Measurements from ENCODE around the gene UBE2R2.
"Not testable (repeated sequence)": the region's sequence is repeated elsewhere in the genome, so short reads cannot be mapped to it uniquely, and the experiment has no call there.

Gene UBE2R2

GRCh38 chr9:33861917-33862453, 45.0 kb downstream of the UBE2R2 start:
- Histone ChIP-seq H3K9me2 (replicated peaks; ENCODE audit: low read depth, low read length) (no peaks in the 10 kb centered on the region), H3K4me3 (ENCODE audit: low read length, poor library complexity, severe bottlenecking) (no peak overlapping the region), H2AFZ (ENCODE audit: low read length) (no peak overlapping the region), H3K4me2 (ENCODE audit: low read depth, low read length, poor library complexity, severe bottlenecking) (no peak overlapping the region), H3K9me3 (ENCODE audit: insufficient read depth, low read depth, low read length) (no peaks in the 10 kb centered on the region), H3K9ac (ENCODE audit: low read depth, low read length, poor library complexity, severe bottlenecking) (no peak overlapping the region), H4K20me1 (ENCODE audit: insufficient read depth, low read length, poor library complexity, severe bottlenecking) (peaks cover 86% of the 10 kb centered on the region), H3K4me1 (ENCODE audit: insufficient read depth, low read length, poor library complexity, severe bottlenecking) (no peaks in the 10 kb centered on the region), H3K36me3 (ENCODE audit: insufficient read depth, low read length) (peaks cover 19% of the 10 kb centered on the region), H3F3A (ENCODE audit: low read depth) (no peaks in the 10 kb centered on the region), H3K79me2 (ENCODE audit: insufficient read depth, low read length) (peaks cover 100% of the 10 kb centered on the region), H3K27me3 (ENCODE audit: insufficient read depth, low read length, poor library complexity, severe bottlenecking) (no peaks in the 10 kb centered on the region)
- TF ChIP-seq, protein P1, sequence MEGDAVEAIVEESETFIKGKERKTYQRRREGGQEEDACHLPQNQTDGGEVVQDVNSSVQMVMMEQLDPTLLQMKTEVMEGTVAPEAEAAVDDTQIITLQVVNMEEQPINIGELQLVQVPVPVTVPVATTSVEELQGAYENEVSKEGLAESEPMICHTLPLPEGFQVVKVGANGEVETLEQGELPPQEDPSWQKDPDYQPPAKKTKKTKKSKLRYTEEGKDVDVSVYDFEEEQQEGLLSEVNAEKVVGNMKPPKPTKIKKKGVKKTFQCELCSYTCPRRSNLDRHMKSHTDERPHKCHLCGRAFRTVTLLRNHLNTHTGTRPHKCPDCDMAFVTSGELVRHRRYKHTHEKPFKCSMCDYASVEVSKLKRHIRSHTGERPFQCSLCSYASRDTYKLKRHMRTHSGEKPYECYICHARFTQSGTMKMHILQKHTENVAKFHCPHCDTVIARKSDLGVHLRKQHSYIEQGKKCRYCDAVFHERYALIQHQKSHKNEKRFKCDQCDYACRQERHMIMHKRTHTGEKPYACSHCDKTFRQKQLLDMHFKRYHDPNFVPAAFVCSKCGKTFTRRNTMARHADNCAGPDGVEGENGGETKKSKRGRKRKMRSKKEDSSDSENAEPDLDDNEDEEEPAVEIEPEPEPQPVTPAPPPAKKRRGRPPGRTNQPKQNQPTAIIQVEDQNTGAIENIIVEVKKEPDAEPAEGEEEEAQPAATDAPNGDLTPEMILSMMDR (conservative IDR thresholded peaks at IDR 0.05; ENCODE audit: low read length), result no peak

GRCh38 chr9:33863027-33863426, 46.1 kb downstream of the UBE2R2 start:
- not testable (repeated sequence) for H3K4me2 ChIP-seq (ENCODE audit: low read depth, low read length, poor library complexity, severe bottlenecking); H3K27me3 ChIP-seq (ENCODE audit: insufficient read depth, low read length, poor library complexity, severe bottlenecking); H3K4me3 ChIP-seq (ENCODE audit: low read length, poor library complexity, severe bottlenecking); H2AFZ ChIP-seq (ENCODE audit: low read length); H3K9me3 ChIP-seq (ENCODE audit: insufficient read depth, low read depth, low read length); H3K9me2 ChIP-seq (replicated peaks; ENCODE audit: low read depth, low read length); H3K9ac ChIP-seq (ENCODE audit: low read depth, low read length, poor library complexity, severe bottlenecking); H3F3A ChIP-seq (ENCODE audit: low read depth); H3K4me1 ChIP-seq (ENCODE audit: insufficient read depth, low read length, poor library complexity, severe bottlenecking)
- Histone ChIP-seq H3K79me2 (ENCODE audit: insufficient read depth, low read length) (peaks cover 100% of the 10 kb centered on the region), H3K36me3 (ENCODE audit: insufficient read depth, low read length) (peaks cover 19% of the 10 kb centered on the region), H4K20me1 (ENCODE audit: insufficient read depth, low read length, poor library complexity, severe bottlenecking) (peaks cover 86% of the 10 kb centered on the region)

DNA sequence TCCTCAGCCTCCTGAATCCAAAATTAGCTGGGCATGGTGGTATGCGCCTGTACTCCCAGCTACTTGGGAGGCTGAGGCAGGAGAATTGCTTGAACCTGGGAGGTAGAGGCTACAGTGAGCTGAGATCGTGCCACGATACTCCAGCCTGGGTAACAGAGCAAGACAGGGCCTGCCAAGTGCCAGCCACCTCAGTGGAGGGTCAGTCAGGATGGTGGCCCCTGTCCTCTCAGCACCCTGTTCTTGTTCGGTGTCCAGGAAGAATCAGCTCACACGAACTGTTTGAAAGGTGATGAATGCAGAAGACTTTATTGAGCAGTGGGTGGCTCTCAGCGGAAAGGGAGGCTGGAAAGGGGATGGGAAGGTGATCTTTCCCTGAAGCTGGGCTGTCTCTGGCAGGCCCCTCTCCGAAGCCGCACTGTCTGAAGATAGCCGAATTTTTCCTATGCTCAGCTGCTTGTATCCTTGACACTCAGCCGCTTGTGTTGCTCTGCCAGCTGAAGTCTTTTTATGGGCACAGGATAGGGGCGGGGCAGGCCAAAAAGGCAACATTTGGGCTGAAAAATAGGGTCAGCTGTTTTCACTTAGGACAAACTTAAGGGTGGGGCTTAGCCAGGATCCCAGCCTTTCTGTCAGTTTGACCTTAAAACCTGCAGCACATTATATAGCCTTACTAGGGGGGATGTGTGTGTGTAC, 50.9 kb downstream of the UBE2R2 start:
- Histone ChIP-seq H3K4me2 (ENCODE audit: low read depth, low read length, poor library complexity, severe bottlenecking) (no peak overlapping the region), H2AFZ (ENCODE audit: low read length) (no peak overlapping the region), H3K36me3 (ENCODE audit: insufficient read depth, low read length) (peaks cover 24% of the 10 kb centered on the region), H3K4me1 (ENCODE audit: insufficient read depth, low read length, poor library complexity, severe bottlenecking) (no peaks in the 10 kb centered on the region), H4K20me1 (ENCODE audit: insufficient read depth, low read length, poor library complexity, severe bottlenecking) (peaks cover 79% of the 10 kb centered on the region), H3K27me3 (ENCODE audit: insufficient read depth, low read length, poor library complexity, severe bottlenecking) (no peaks in the 10 kb centered on the region), H3K9me2 (replicated peaks; ENCODE audit: low read depth, low read length) (no peaks in the 10 kb centered on the region), H3K9me3 (ENCODE audit: insufficient read depth, low read depth, low read length) (no peaks in the 10 kb centered on the region), H3K4me3 (ENCODE audit: low read length, poor library complexity, severe bottlenecking) (no peak overlapping the region), H3F3A (ENCODE audit: low read depth) (no peaks in the 10 kb centered on the region), H3K79me2 (ENCODE audit: insufficient read depth, low read length) (peaks cover 99% of the 10 kb centered on the region), H3K9ac (ENCODE audit: low read depth, low read length, poor library complexity, severe bottlenecking) (no peak overlapping the region)
- TF ChIP-seq, protein P1 (conservative IDR thresholded peaks at IDR 0.05; ENCODE audit: low read length), result no peak
- no peak for TF ChIP-seq EZH2phosphoT487 (IDR thresholded peaks at IDR 0.05; ENCODE audit: borderline replicate concordance)

- H4K20me1 ChIP-seq (ENCODE audit: insufficient read depth, low read length, poor library complexity, severe bottlenecking), result peaks cover 80% of the 10 kb centered on the region
- TF ChIP-seq, protein P1 (conservative IDR thresholded peaks at IDR 0.05; ENCODE audit: low read length), result no peak
- TF ChIP-seq EZH2phosphoT487 (IDR thresholded peaks at IDR 0.05; ENCODE audit: borderline replicate concordance), result no peak
- H3K4me2 ChIP-seq (ENCODE audit: low read depth, low read length, poor library complexity, severe bottlenecking), result no peak overlapping the region
Measured at GRCh38 chr9:33868440-33868973, 51.5 kb downstream of the UBE2R2 start.

DNA sequence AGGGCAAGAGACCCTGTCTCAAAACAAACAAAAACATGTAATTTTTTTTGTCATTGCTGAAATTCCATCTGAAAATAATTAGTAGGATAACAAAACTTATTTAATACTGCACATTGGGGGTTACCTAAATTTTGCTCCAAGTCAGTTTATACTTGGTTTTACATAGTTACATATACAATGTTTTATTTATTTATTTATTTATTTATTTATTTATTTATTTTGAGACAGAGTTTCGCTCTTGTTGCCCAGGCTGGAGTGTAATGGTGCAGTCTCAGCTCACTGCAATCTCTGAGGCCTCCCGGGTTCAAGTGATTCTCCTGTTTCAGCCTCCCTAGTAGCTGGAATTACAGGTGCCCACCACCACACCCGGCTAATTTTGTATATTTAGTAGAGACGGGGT, 52.3 kb downstream of the UBE2R2 start:
- not testable (repeated sequence) for H3K4me1 ChIP-seq (ENCODE audit: insufficient read depth, low read length, poor library complexity, severe bottlenecking); H3K9me2 ChIP-seq (replicated peaks; ENCODE audit: low read depth, low read length)

More at GRCh38 chr9:33868440-33868973, 51.5 kb downstream of the UBE2R2 start:
- H3K4me1 ChIP-seq (ENCODE audit: insufficient read depth, low read length, poor library complexity, severe bottlenecking), result no peaks in the 10 kb centered on the region
- H3K4me3 ChIP-seq (ENCODE audit: low read length, poor library complexity, severe bottlenecking), result no peak overlapping the region
- H3K27me3 ChIP-seq (ENCODE audit: insufficient read depth, low read length, poor library complexity, severe bottlenecking), result no peaks in the 10 kb centered on the region
- H3K9me2 ChIP-seq (replicated peaks; ENCODE audit: low read depth, low read length), result no peaks in the 10 kb centered on the region
- no peaks in the 10 kb centered on the region for H3K9me3 ChIP-seq (ENCODE audit: insufficient read depth, low read depth, low read length)
- H3K36me3 ChIP-seq (ENCODE audit: insufficient read depth, low read length), result peaks cover 22% of the 10 kb centered on the region
- no peak overlapping the region for H3K9ac ChIP-seq (ENCODE audit: low read depth, low read length, poor library complexity, severe bottlenecking)
- no peak overlapping the region for H2AFZ ChIP-seq (ENCODE audit: low read length)
- no peaks in the 10 kb centered on the region for H3F3A ChIP-seq (ENCODE audit: low read depth)
- H3K79me2 ChIP-seq (ENCODE audit: insufficient read depth, low read length), result peaks cover 99% of the 10 kb centered on the region

More for the DNA sequence above, 52.3 kb downstream of the UBE2R2 start:
- not testable (repeated sequence) for H3K9ac ChIP-seq (ENCODE audit: low read depth, low read length, poor library complexity, severe bottlenecking); H3K4me2 ChIP-seq (ENCODE audit: low read depth, low read length, poor library complexity, severe bottlenecking); H3K4me3 ChIP-seq (ENCODE audit: low read length, poor library complexity, severe bottlenecking); H3K9me3 ChIP-seq (ENCODE audit: insufficient read depth, low read depth, low read length); H2AFZ ChIP-seq (ENCODE audit: low read length); H3K27me3 ChIP-seq (ENCODE audit: insufficient read depth, low read length, poor library complexity, severe bottlenecking); H3F3A ChIP-seq (ENCODE audit: low read depth)
- peaks cover 99% of the 10 kb centered on the region for H3K79me2 ChIP-seq (ENCODE audit: insufficient read depth, low read length)
- peaks cover 80% of the 10 kb centered on the region for H4K20me1 ChIP-seq (ENCODE audit: insufficient read depth, low read length, poor library complexity, severe bottlenecking)
- H3K36me3 ChIP-seq (ENCODE audit: insufficient read depth, low read length), result peaks cover 15% of the 10 kb centered on the region; the same call in 1 of the 2 replicates

All from Loucy (cell line).